ENCODE results near the gene GP9.
"Not testable (repeated sequence)": the region's sequence is repeated elsewhere in the genome, so short reads cannot be mapped to it uniquely, and the experiment has no call there.

The GP9 gene

GRCh38 chr3:129106866-129107565 lies 46.4 kb downstream of the GP9 start:
- H3K27ac ChIP-seq (ENCODE audit: low read depth, low read length): no peak overlapping the region
- no peaks in the 10 kb centered on the region for H3K9me3 ChIP-seq (ENCODE audit: control insufficient read depth in 1 of 2, low read length in 2 of 2)
- no peak overlapping the region for H3K4me3 ChIP-seq (ENCODE audit: low read depth in 1 of 2, low read length in 2 of 2)
- no peaks in the 10 kb centered on the region for H3K27me3 ChIP-seq (ENCODE audit: control insufficient read depth in 1 of 2, insufficient read depth in 2 of 2, low read length in 2 of 2)
- H3K9ac ChIP-seq (ENCODE audit: low read depth in 1 of 2, low read length in 2 of 2): no peak overlapping the region
- peaks cover 7 to 15% of the 10 kb centered on the region in 2 donors for H3K36me3 ChIP-seq (ENCODE audit: control insufficient read depth in 1 of 2, insufficient read depth in 2 of 2, low read length in 2 of 2)
- peaks cover 0 to 13% of the 10 kb centered on the region in 2 donors for H3K4me1 ChIP-seq (ENCODE audit: control insufficient read depth in 1 of 2, insufficient read depth in 2 of 2, low read length in 2 of 2)

DNA sequence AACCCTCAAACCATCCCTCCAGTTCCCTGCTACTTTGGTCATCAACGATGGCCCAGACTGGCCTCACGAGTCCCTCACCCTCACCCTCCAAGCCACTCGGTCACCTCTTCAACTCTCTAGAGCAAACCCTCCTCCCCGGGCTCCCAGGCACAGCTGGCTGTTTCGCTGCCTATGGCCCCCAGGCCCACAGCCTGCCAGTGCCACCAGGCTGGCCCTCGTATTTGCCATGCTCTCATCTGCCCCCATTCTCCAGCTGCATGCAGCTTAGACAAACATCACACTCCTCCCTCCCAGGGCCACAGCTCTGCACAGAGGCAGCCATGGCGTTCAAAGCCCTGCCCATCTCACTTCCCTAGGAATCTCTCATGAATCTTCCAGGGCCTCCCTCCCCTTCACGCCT lies 47.2 kb downstream of the GP9 start:
- Histone ChIP-seq H3K4me1 (ENCODE audit: control insufficient read depth in 1 of 2, insufficient read depth in 2 of 2, low read length in 2 of 2) (peaks cover 0 to 19% of the 10 kb centered on the region in 2 donors), H3K36me3 (ENCODE audit: control insufficient read depth in 1 of 2, insufficient read depth in 2 of 2, low read length in 2 of 2) (peaks cover 7 to 18% of the 10 kb centered on the region in 2 donors), H3K9ac (ENCODE audit: low read depth in 1 of 2, low read length in 2 of 2) (no peak overlapping the region), H3K27me3 (ENCODE audit: control insufficient read depth in 1 of 2, insufficient read depth in 2 of 2, low read length in 2 of 2) (no peaks in the 10 kb centered on the region), H3K27ac (ENCODE audit: low read depth, low read length) (no peak overlapping the region), H3K9me3 (ENCODE audit: control insufficient read depth in 1 of 2, low read length in 2 of 2) (no peaks in the 10 kb centered on the region), H3K4me3 (ENCODE audit: low read depth in 1 of 2, low read length in 2 of 2) (no peak overlapping the region)

DNA sequence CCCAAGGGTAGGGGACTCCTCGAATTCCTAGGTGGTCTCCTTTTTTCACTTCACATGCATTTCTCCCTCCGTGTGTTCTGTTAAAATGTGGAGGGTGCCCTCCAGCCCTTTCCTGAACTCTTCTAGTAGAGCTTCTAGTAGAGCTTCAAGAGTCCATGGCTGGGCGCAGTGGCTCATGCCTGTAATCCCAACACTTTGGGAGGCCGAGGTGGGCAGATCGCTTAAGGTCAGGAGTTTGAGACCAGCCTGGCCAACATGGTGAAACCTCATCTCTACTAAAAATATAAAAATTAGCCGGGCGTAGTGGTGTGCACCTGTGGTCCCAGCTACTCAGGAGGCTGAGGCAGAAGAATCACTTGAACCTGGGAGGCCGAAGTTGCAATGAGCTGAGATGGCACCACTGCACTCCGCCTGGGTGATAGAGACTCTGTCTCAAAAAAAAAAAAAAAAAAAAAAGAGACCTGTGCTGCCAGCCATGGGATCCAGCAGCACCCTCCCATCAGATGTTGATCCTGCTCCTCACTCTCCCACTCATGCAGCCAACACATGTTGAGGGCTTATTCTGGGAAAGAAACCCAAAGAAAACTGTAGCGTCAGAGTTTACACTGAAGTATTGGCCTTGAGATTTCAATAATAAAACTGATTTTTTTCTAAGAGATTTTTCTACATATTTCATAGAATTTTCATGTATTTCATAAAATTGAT lies 50.6 kb downstream of the GP9 start:
- not testable (repeated sequence) for H3K27ac ChIP-seq (ENCODE audit: low read depth, low read length); H3K27me3 ChIP-seq (ENCODE audit: control insufficient read depth in 1 of 2, insufficient read depth in 2 of 2, low read length in 2 of 2); H3K9me3 ChIP-seq (ENCODE audit: control insufficient read depth in 1 of 2, low read length in 2 of 2); H3K4me3 ChIP-seq (ENCODE audit: low read depth in 1 of 2, low read length in 2 of 2); H3K9ac ChIP-seq (ENCODE audit: low read depth in 1 of 2, low read length in 2 of 2)
- Histone ChIP-seq H3K36me3 (ENCODE audit: control insufficient read depth in 1 of 2, insufficient read depth in 2 of 2, low read length in 2 of 2) (peaks cover 4 to 21% of the 10 kb centered on the region in 2 donors), H3K4me1 (ENCODE audit: control insufficient read depth in 1 of 2, insufficient read depth in 2 of 2, low read length in 2 of 2) (peaks cover 4 to 28% of the 10 kb centered on the region in 2 donors)
